ENCODE results near the gene FLVCR2.
"Not testable (repeated sequence)": the region's sequence is repeated elsewhere in the genome, so short reads cannot be mapped to it uniquely, and the experiment has no call there.

The FLVCR2 gene

DNA sequence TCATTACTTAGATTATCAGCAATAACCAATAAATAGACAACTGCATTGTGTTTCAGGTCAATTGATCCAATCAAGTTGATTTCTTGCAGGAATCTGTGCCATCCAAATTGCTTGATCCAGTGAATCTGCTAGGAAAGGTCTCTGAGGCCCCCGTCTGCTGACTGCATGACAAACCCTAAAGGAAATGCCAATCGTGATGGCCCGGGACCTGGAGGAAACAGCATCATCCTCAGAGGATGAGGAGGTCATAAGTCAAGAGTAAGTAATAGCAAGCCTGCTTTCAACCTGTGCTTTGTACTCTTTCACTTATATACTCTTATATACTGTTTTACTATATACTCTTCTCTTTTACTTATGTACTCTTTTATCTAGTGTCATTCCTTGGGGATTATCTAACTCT, 84.5 kb downstream of the FLVCR2 start:
- DNase-seq (ENCODE audit: low read depth in 3 of 3) = no peak

- DNase-seq (ENCODE audit: low read depth in 3 of 3) = no peak
Observed at GRCh38 chr14:75667099-75667765, 88.8 kb downstream of the FLVCR2 start.

- DNase-seq (ENCODE audit: low read depth in 3 of 3) = no peak
Observed at GRCh38 chr14:75672605-75673192, 94.3 kb downstream of the FLVCR2 start.

DNA sequence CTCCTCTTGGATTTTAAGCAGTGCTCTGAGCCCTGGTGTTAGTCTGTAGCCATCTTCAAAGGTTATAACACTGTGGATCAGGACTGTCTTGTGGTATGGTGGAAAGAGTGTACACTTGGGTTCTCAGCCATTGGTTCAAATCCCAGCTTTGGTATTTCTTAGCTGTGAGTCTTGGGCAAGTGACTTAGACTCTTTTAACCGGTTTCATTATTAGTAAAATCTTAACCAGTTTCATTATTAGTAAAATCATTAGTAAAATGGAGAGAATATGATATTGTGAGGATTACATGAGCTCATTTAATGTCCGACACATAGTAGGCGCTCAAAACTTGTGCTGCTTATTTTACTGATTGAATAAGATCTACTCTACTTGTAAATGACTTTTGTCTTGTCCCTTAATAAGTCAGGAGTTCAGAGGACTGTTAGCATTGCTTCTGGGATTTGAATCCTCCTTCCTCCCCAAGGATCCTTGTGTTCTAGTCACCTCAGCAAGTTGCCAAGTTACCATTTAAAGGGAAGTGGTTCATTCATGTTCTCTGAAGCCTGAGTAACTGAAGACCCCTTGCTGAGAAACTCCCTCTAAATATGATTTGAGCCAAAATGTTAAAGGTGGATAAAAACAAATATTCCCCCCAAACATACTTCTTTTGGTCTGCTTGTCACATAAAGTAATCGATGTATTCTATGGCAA, 95.1 kb downstream of the FLVCR2 start:
- DNase-seq (ENCODE audit: low read depth in 3 of 3) = no peak

DNA sequence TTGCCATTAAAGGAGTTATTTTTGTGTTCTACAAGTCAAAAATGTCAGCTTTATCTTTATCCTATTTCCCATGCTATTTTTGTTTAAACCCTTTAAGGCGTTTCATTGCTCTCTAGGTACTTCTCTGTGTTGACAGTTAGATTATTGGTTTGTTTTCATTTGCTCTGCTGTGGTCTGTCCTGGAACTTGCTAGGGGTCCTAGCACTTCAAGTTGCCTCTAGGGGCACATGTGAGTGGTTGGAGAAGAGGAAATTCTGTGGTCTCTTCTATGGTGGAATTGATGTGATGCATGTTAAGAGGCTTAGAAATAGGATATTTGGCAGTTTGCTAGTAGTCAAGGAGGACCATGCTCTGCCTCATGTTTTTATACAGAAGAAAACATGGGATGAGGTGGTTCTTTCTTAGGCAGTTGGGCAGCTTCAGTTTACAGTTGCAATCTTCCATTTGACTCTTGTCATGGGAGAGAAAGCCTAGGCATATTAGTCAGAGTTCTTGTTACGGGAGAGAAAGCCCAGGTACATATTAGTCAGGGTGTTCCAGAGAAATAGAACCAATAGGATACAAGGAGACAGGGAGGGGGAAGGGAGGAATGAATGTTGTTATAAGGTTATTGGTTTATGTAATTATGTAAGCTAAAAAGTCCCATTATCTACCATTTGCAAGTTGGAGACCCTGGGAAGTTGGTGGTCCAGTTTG, 97.0 kb downstream of the FLVCR2 start:
- no peak for DNase-seq (ENCODE audit: low read depth in 3 of 3)

DNA sequence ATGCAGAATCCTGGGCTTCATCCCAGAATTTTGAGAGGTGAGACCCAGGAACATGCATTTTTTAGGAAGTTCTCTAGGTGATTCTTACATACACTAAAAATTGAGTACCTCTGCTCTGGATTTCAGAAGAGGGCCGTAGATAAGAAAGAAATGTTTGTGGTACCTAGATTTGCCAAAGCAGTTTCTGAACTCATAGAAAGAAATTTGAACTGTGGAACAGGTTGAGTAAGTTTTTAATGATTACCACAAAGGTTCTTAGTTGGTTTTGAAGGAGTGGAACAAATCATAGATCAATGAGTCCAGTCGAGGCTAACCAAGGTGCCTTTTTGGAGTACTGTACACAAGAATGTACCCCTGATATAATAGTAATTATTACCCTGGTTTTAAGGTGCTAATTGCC, 107.5 kb downstream of the FLVCR2 start:
- DNase-seq (ENCODE audit: low read depth in 3 of 3) = no peak

- DNase-seq (ENCODE audit: low read depth in 3 of 3) = no peak
Observed at GRCh38 chr14:75689012-75689411, 110.6 kb downstream of the FLVCR2 start.

GRCh38 chr14:75690010-75690409, 111.6 kb downstream of the FLVCR2 start:
- no peak for DNase-seq (ENCODE audit: low read depth in 3 of 3)

- not testable (repeated sequence) for DNase-seq (ENCODE audit: low read depth in 3 of 3)
Observed at GRCh38 chr14:75695025-75695424, 116.6 kb downstream of the FLVCR2 start.

DNA sequence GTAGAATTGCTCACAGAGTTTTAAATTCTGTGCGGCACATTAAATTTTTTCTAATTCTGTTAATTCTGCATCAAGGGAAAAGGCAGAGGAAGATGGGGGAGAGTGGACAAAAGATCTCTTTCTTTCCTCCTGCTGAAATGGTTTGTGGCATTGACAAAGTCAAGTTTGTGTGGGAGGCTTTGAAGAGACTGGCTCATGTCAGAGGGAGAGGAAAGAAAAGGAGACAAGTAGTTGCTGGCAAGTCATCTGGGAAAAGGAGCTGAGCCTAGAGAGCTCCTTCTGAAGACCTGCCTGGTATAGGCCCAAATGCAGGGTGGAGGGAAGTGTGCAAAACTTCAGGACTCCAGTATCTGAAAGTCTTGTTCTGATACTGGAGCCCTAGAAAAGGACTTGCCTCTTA, 119.0 kb downstream of the FLVCR2 start:
- DNase-seq (ENCODE audit: low read depth in 3 of 3) = no peak
